ENCODE results near the gene GALNT18.

Gene GALNT18

DNA sequence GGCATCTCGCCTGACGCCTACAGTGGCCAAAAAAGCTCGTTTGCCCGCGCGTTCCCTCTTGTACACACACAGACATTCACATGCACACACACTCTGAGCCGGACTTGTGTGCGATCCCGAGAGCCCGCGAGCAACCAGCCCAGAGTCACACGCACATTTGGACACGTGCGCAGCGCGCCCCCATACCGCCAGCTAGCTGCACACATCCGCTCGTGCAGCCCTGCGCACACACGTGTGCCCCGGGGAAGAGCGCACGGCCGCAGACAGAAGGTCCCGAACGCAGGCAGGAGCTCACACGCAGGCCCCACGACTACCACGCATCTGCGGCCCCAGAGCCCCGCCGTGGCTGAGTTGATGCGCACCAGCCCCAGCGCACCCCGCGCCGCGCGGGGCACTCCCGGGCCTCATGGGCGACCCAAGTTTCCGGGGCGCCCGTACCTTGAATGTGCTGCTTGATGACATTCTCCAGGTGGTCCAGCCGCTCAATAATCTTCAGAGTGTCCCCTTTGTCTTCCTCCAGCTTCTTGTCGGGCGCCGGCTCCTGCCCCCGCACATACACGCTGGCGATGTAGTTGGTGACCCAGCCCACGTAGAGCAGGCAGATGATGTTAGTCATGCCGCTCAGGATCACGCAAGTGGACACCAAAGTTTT is 758 bp downstream of the GALNT18 start:
- DNase-seq (ENCODE audit: extremely low read depth, low read depth), result no peak
- no peak for TF ChIP-seq CTCF (IDR thresholded peaks at IDR 0.05; ENCODE audit: low read depth, low read length, missing control alignments)
- H3K4me3 ChIP-seq (replicated peaks; ENCODE audit: low read depth, low read length), result peak overlapping the region; percentile 79

GRCh38 chr11:11620173-11620920 is 1.5 kb downstream of the GALNT18 start:
- H3K4me3 ChIP-seq (replicated peaks; ENCODE audit: low read depth, low read length), result peak overlapping the region; percentile 79
- TF ChIP-seq CTCF (IDR thresholded peaks at IDR 0.05; ENCODE audit: low read depth, low read length, missing control alignments), result no peak
- DNase-seq (ENCODE audit: extremely low read depth, low read depth), result no peak

DNA sequence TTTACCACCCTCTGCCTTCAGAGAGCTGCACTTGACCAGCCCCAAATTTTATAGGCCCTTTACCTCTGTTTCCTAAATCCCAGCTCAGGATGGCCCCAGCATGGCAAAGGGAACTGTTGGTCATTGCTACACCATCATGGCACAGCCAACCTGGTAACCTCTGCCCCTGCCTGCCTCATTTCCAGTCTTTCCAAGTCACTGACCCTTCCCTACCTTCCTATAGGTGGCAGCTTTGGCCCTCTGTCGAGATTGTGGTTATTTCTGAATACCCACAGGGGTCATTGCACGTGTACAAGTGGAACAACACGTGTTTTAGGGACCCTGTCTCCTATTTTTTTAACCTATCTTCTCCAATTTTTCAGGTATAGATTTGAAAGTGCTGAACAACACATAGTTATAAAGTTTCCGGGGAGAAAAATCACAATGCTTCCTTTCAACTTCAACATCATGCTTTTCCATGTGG is 2.8 kb downstream of the GALNT18 start:
- no peak for DNase-seq (ENCODE audit: extremely low read depth, low read depth)
- TF ChIP-seq CTCF (IDR thresholded peaks at IDR 0.05; ENCODE audit: low read depth, low read length, missing control alignments), result no peak
- H3K4me3 ChIP-seq (replicated peaks; ENCODE audit: low read depth, low read length), result peak overlapping the region; percentile 79

DNA sequence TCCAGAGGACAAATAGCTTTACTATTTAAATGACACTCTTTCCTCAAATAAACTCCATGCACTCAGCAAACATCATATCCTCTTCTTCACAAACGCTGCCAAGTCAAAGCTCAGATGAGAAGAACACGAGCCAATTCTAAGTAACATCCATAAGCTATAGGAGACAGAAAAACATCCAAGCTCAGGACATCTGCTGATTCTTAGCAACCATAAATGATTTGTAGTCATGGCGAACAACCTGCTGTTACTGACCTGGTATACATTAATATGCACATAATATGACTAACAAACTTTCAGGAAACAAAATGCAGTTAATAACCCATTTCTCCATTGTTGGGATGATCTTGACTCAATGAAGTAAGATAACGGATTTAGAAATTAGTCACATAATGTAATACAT is 6.7 kb downstream of the GALNT18 start:
- TF ChIP-seq CTCF (IDR thresholded peaks at IDR 0.05; ENCODE audit: low read depth, low read length, missing control alignments), result no peak
- H3K4me3 ChIP-seq (replicated peaks; ENCODE audit: low read depth, low read length), result no peak overlapping the region
- no peak for DNase-seq (ENCODE audit: extremely low read depth, low read depth)

GRCh38 chr11:11612439-11612838 is 9.4 kb downstream of the GALNT18 start:
- no peak for DNase-seq (ENCODE audit: extremely low read depth, low read depth)
- H3K4me3 ChIP-seq (replicated peaks; ENCODE audit: low read depth, low read length), result no peak overlapping the region
- no peak for TF ChIP-seq CTCF (IDR thresholded peaks at IDR 0.05; ENCODE audit: low read depth, low read length, missing control alignments)

- TF ChIP-seq CTCF (IDR thresholded peaks at IDR 0.05; ENCODE audit: low read depth, low read length, missing control alignments), result no peak
- no peak for DNase-seq (ENCODE audit: extremely low read depth, low read depth)
- no peak overlapping the region for H3K4me3 ChIP-seq (replicated peaks; ENCODE audit: low read depth, low read length)
Observed at GRCh38 chr11:11611381-11611780, 10.4 kb downstream of the GALNT18 start.

Measured in HFF-Myc (cell line).